GM12891 (cell line): ENCODE results near the gene TMCC3.

Experiments used
- PAX5 ChIP-seq: IDR thresholded peaks from 2 replicates; pipeline ENCODE4 v1.6.1; 2011; ENCODE audit warnings: low read length, moderate library complexity, mild to moderate bottlenecking; ENCODE audit not compliant: insufficient read depth, severe bottlenecking
- POLR2A ChIP-seq: IDR thresholded peaks from 2 replicates; pipeline ENCODE4 v1.6.1; 2011; ENCODE audit warnings: low read depth, low read length, control low read depth
- POLR2AphosphoS5 ChIP-seq: IDR thresholded peaks from 2 replicates; pipeline ENCODE4 v1.6.1; 2011; ENCODE audit warnings: low read depth, low read length, control low read depth
- SPI1 ChIP-seq: IDR thresholded peaks from 2 replicates; pipeline ENCODE4 v1.6.1; 2011; ENCODE audit warnings: low read depth, low read length, control low read depth
- TAF1 ChIP-seq: IDR thresholded peaks from 2 replicates; pipeline ENCODE4 v1.6.1; 2011; ENCODE audit warnings: low read depth, low read length, control low read depth

GRCh38 chr12:94567761-94568160, 82.6 kb downstream of the TMCC3 start:
- TF ChIP-seq TAF1 (no peak), POLR2A (no peak), SPI1 (no peak), POLR2AphosphoS5 (no peak), PAX5 (no peak)
